Neural cell (in vitro differentiated cells): Measurements from ENCODE around the gene NSG1. TPM values are rescaled to one million over a fixed set of nuclear protein-coding genes. Genes with fewer than 3 reads are reported as not detected.

Experiments used
- H2AFZ ChIP-seq: fragments of 200-600, 300-800 bp; sonication (generic), shearing (Covaris generic); 2 replicates; pipeline ENCODE4 v1.6.0; 2014; ENCODE audit warnings: low read depth, mild to moderate bottlenecking, antibody characterized with exemption, low read length, moderate library complexity
- H3F3A ChIP-seq: fragments of 200-600 bp; shearing (Covaris generic); 2 replicates; pipeline ENCODE4 v1.6.1; 2016; ENCODE audit warnings: mild to moderate bottlenecking, moderate library complexity, mixed read lengths, antibody characterized with exemption, low read length; ENCODE audit not compliant: insufficient read depth, poor library complexity, severe bottlenecking
- H3K27ac ChIP-seq: fragments of 200-600, 300-800 bp; sonication (generic), shearing (Covaris generic); 2 replicates; pipeline ENCODE4 v1.5.1; 2014; ENCODE audit warnings: mild to moderate bottlenecking, low read length, moderate library complexity
- H3K27me3 ChIP-seq: fragments of 300-800, 200-600 bp; sonication (generic), shearing (Covaris generic); 2 replicates; pipeline ENCODE4 v1.6.0; 2014; ENCODE audit warnings: mild to moderate bottlenecking, low read depth, low read length, moderate library complexity; ENCODE audit not compliant: insufficient read depth
- H3K36me3 ChIP-seq: fragments of 300-800, 200-600 bp; sonication (generic), shearing (Covaris generic); 2 replicates; pipeline ENCODE4 v1.5.1; 2014; ENCODE audit warnings: mild to moderate bottlenecking, antibody characterized with exemption, low read length, moderate library complexity; ENCODE audit not compliant: insufficient read depth
- H3K4me2 ChIP-seq: fragments of 300-800, 200-600 bp; sonication (generic), shearing (Covaris generic); 2 replicates; pipeline ENCODE4 v1.6.0; 2014; ENCODE audit warnings: mild to moderate bottlenecking, low read length
- H3K4me3 ChIP-seq: fragments of 300-800, 200-600 bp; sonication (generic), shearing (Covaris generic); 2 replicates; pipeline ENCODE4 v1.5.1; 2014; ENCODE audit warnings: mild to moderate bottlenecking, low read length, moderate library complexity
- H3K79me2 ChIP-seq: fragments of 200-600 bp; shearing (Covaris generic); replicated peaks from 2 replicates; pipeline ENCODE4 v1.6.0; 2014; ENCODE audit warnings: mild to moderate bottlenecking, low read length, moderate library complexity; ENCODE audit not compliant: insufficient read depth
- H3K9ac ChIP-seq: fragments of 300-800, 200-600 bp; sonication (generic), shearing (Covaris generic); 2 replicates; pipeline ENCODE4 v1.6.1; 2016; ENCODE audit warnings: mild to moderate bottlenecking, low read length, mixed read lengths
- H3K9me2 ChIP-seq: fragments of 200-600 bp; shearing (Covaris generic); 2 replicates; pipeline ENCODE4 v1.6.1; 2016; ENCODE audit warnings: mild to moderate bottlenecking, low read length, mixed read lengths; ENCODE audit not compliant: insufficient read depth
- H3K9me3 ChIP-seq: fragments of 200-600, 300-800 bp; sonication (generic), shearing (Covaris generic); 2 replicates; pipeline ENCODE4 v1.6.1; 2016; ENCODE audit warnings: mild to moderate bottlenecking, mixed run types, low read length, moderate library complexity, mixed read lengths
- H4K20me1 ChIP-seq: fragments of 200-600 bp; shearing (Covaris generic); 2 replicates; pipeline ENCODE4 v1.6.1; 2016; ENCODE audit warnings: mild to moderate bottlenecking, mixed run types; ENCODE audit not compliant: insufficient read depth
- EP300 ChIP-seq: fragments of 450-650 bp; conservative IDR thresholded peaks from 2 replicates; pipeline ENCODE4 v1.6.1; 2014; ENCODE audit warnings: antibody characterized with exemption, mild to moderate bottlenecking, moderate library complexity; ENCODE audit not compliant: poor library complexity, severe bottlenecking
- EZH2 ChIP-seq: fragments of 200-600, 300-800 bp; shearing (Covaris generic), sonication (generic); IDR thresholded peaks from 2 replicates; pipeline ENCODE4 v1.6.1; 2014; ENCODE audit warnings: antibody characterized with exemption, low read length, borderline replicate concordance, mild to moderate bottlenecking; ENCODE audit not compliant: insufficient read depth, poor library complexity, severe bottlenecking
- MXI1 ChIP-seq: fragments of 450-650 bp; conservative IDR thresholded peaks from 2 replicates; pipeline ENCODE4 v1.6.1; 2014; ENCODE audit warnings: antibody characterized with exemption, mild to moderate bottlenecking; ENCODE audit not compliant: poor library complexity, severe bottlenecking
- POLR2AphosphoS5 ChIP-seq: IDR thresholded peaks from 2 replicates; pipeline ENCODE4 v1.6.1; 2012
- RAD21 ChIP-seq: fragments of 450-650 bp; conservative IDR thresholded peaks from 2 replicates; pipeline ENCODE4 v1.6.1; 2014; ENCODE audit warnings: antibody characterized with exemption, mild to moderate bottlenecking, moderate library complexity
- REST ChIP-seq: IDR thresholded peaks from 2 replicates; pipeline ENCODE4 v1.6.1; 2012; ENCODE audit warnings: borderline replicate concordance
- SMC3 ChIP-seq: fragments of 450-650 bp; conservative IDR thresholded peaks from 2 replicates; pipeline ENCODE4 v1.6.1; 2014; ENCODE audit warnings: antibody characterized with exemption, mild to moderate bottlenecking, moderate library complexity; ENCODE audit not compliant: poor library complexity
- TAF1 ChIP-seq: IDR thresholded peaks from 2 replicates; pipeline ENCODE4 v1.6.1; 2012; ENCODE audit warnings: low read depth
- polyA plus RNA-seq: library from polyadenylated mRNA; depleted of rRNA; stranded (reverse); fragments of >200 nt; gene quantifications from 2 replicates; pipeline ENCODE4 v1.2.3, GENCODE V29; 2014
- TF ChIP-seq, protein P1 (sequence below): fragments of 450-650 bp; IDR thresholded peaks from 2 replicates; pipeline ENCODE4 v1.5.1; 2014; ENCODE audit warnings: antibody characterized with exemption, mild to moderate bottlenecking, moderate library complexity; ENCODE audit not compliant: poor library complexity, severe bottlenecking

The NSG1 gene
- polyA plus RNA-seq, 1 donor from 2014 or later: 921 TPM

DNA sequence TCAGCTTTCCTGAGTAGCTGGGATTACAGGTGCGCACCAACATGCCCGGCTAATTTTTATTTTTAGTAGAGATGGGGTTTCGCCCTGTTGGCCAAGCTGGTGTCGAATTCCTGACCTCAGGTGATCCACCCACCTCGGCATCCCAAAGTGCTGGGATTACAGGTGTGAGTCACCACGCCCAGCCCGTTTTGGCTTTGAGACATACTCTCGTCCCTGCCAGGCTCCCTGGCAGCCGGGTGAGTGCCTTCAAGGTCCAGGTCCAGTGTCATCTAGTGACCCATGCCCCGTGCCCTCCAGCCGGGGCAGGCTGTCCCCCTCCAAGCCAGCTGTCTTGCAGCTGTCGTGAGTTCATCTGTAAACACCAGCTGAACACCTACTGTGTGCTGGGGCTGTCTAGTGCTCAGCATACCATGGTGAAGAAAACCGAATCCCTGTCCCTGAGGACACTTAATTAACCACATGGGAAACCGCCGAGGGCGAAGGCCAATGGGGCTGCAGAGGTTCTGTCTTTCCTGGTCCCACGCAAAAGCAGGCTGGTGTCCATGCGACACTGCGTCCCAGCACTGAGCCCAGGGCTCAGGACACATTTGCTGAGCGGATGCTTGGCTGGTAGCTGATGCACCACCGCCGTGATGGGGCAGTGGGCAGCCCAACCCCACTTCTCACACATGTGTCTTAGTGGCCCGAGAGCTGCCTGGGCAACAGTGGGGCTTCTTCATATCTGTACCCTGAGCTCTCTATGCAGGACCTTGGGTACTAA, 21.9 kb downstream of the NSG1 start:
- peaks cover 7% of the 10 kb centered on the region for H3K36me3 ChIP-seq
- H4K20me1 ChIP-seq: peaks cover 23% of the 10 kb centered on the region
- H3F3A ChIP-seq: no peaks in the 10 kb centered on the region
- H3K9me3 ChIP-seq: no peaks in the 10 kb centered on the region
- H3K27me3 ChIP-seq: no peaks in the 10 kb centered on the region
- H3K27ac ChIP-seq: no peak overlapping the region
- H3K9ac ChIP-seq: no peak overlapping the region
- H3K79me2 ChIP-seq: no peaks in the 10 kb centered on the region
- TF ChIP-seq REST: no peak
- TF ChIP-seq, protein P1, sequence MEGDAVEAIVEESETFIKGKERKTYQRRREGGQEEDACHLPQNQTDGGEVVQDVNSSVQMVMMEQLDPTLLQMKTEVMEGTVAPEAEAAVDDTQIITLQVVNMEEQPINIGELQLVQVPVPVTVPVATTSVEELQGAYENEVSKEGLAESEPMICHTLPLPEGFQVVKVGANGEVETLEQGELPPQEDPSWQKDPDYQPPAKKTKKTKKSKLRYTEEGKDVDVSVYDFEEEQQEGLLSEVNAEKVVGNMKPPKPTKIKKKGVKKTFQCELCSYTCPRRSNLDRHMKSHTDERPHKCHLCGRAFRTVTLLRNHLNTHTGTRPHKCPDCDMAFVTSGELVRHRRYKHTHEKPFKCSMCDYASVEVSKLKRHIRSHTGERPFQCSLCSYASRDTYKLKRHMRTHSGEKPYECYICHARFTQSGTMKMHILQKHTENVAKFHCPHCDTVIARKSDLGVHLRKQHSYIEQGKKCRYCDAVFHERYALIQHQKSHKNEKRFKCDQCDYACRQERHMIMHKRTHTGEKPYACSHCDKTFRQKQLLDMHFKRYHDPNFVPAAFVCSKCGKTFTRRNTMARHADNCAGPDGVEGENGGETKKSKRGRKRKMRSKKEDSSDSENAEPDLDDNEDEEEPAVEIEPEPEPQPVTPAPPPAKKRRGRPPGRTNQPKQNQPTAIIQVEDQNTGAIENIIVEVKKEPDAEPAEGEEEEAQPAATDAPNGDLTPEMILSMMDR: no peak
- no peak for TF ChIP-seq MXI1
- TF ChIP-seq EP300: no peak
- TF ChIP-seq RAD21: no peak
- no peak for TF ChIP-seq TAF1
- no peak for TF ChIP-seq EZH2
- no peak for TF ChIP-seq SMC3
- no peak for TF ChIP-seq POLR2AphosphoS5
- H3K4me3 ChIP-seq: no peak overlapping the region
- H3K9me2 ChIP-seq: no peaks in the 10 kb centered on the region
- no peak overlapping the region for H2AFZ ChIP-seq
- no peak overlapping the region for H3K4me2 ChIP-seq

DNA sequence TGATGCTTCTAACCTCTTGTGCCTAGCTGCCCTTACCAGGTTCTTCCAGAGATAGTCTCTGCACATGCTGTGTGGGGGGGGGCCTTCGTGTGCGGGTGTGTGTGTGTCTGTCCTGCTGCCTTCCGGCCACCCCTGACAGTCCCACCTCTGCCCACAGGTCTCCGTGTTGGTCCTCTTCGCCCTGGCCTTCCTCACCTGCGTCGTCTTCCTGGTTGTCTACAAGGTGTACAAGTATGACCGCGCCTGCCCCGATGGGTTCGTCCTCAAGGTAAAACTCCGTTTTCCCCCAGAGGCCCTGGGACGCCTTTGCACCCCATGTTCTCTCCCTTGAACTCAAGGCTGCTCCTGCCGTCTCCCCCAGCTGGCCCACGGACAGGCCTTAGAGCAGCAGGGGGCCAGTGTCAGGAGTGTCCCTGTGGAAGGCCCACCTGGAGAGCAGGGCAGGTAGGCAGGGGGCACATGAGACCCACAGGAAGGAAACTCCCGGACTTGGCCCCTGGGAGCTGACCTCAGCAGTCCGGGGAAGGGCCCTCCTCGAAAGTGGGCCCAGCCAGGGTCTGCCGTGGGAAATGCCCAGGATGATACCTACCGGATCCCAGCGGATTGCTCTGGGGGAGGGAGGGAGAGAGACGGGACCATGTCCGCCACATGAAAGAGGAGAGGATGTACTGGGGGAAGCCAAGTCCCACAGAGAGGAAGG, 22.7 kb downstream of the NSG1 start:
- Histone ChIP-seq H3K27me3 (no peaks in the 10 kb centered on the region), H3K9me3 (no peaks in the 10 kb centered on the region), H3K9me2 (no peaks in the 10 kb centered on the region), H3K36me3 (peaks cover 7% of the 10 kb centered on the region), H3K4me3 (no peak overlapping the region), H4K20me1 (peaks cover 23% of the 10 kb centered on the region), H3K9ac (no peak overlapping the region), H3K79me2 (no peaks in the 10 kb centered on the region), H3K4me2 (no peak overlapping the region), H3K27ac (no peak overlapping the region), H2AFZ (no peak overlapping the region), H3F3A (no peaks in the 10 kb centered on the region)
- TF ChIP-seq TAF1 (no peak), REST (no peak)
